K562 (cell line): ENCODE data around the gene PIK3AP1. TPM values are rescaled to one million over a fixed set of nuclear protein-coding genes. Genes with fewer than 3 reads are reported as not detected.
"Not testable (repeated sequence)": the region's sequence is repeated elsewhere in the genome, so short reads cannot be mapped to it uniquely, and the experiment has no call there.

Source experiments
- ATAC-seq: fragments of 200-7000 bp; cut with Tn5 transposase; 3 replicates; pipeline ENCODE4 v1.9.1; 2020; ENCODE audit warnings: moderate library complexity
- BruUV-seq: library from RNA; stranded (reverse); fragments of 400-500 nt; replicated peaks from 2 replicates; lab custom pipeline; 2021; lab: Mats Ljungman, UMichigan
- CTCF ChIA-PET: fragments of 300-600 bp; formaldehyde crosslinking; extraction: SDS; loops from one replicate; lab custom pipeline; 2021; ENCODE audit warnings: low intra/inter-chr PET ratio; lab: Yijun Ruan, JAX
- POLR2A ChIA-PET: fragments of 300-600, 350-650 bp; sonication (Branson Sonifier 250); formaldehyde crosslinking; extraction: SDS; loops from one replicate; lab custom pipeline; 2021; ENCODE audit warnings: antibody characterized with exemption, inconsistent platforms; lab: Yijun Ruan, JAX
- DNase-seq, 4 experiments: peaks; one replicate each; pipeline versions ENCODE4 v3.0.0 to v3.0.0-alpha.2; 2011 to 2018; ENCODE audit warnings: low spot score in 3 of 4, mixed read lengths in 3 of 4; ENCODE audit errors: extremely low read depth in 1 of 4
- FAIRE-seq: peaks from 2 replicates; lab custom pipeline; 2011; peaks lifted over from hg19 to GRCh38; lab: Jason Lieb, UNC
- H2AFZ ChIP-seq: 2 replicates; pipeline ENCODE4 v1.6.0; 2011; ENCODE audit warnings: low read depth, low read length, control low read depth, inconsistent platforms
- H3K27ac ChIP-seq: fragments of 200-600 bp; 3 replicates; pipeline ENCODE4 v1.8.0; 2011; ENCODE audit warnings: low read depth, mild to moderate bottlenecking, control low read depth, inconsistent platforms, low read length, moderate library complexity, mixed read lengths; ENCODE audit errors: extremely low read depth
- H3K27me3 ChIP-seq, 2 experiments: fragments of 300-600 bp in 1 of 2; 2 replicates in 1 of 2; 3 replicates in 1 of 2; pipeline versions ENCODE4 v1.6.0 to v1.8.0; 2011; ENCODE audit warnings: inconsistent platforms in 2 of 2, low read length in 2 of 2, mild to moderate bottlenecking in 1 of 2, mixed read lengths in 1 of 2, moderate library complexity in 1 of 2; ENCODE audit not compliant: control insufficient read depth in 2 of 2, insufficient read depth in 2 of 2
- H3K36me3 ChIP-seq: fragments of 300-600 bp; 3 replicates; pipeline ENCODE4 v1.8.0; 2011; ENCODE audit warnings: mild to moderate bottlenecking, low read length, inconsistent platforms; ENCODE audit not compliant: control insufficient read depth, insufficient read depth
- H3K4me1 ChIP-seq, 2 experiments: fragments of 200-600 bp in 1 of 2; replicated peaks in 1 of 2; 2 replicates in 1 of 2; 3 replicates in 1 of 2; pipeline versions ENCODE4 v1.5.1 to v1.8.0; 2011; ENCODE audit warnings: inconsistent platforms in 2 of 2, low read length in 2 of 2, mild to moderate bottlenecking in 1 of 2, mixed read lengths in 1 of 2, moderate library complexity in 1 of 2; ENCODE audit not compliant: control insufficient read depth in 2 of 2, insufficient read depth in 2 of 2
- H3K4me2 ChIP-seq: 2 replicates; pipeline ENCODE4 v1.6.1; 2011; ENCODE audit warnings: low read length, control low read depth, inconsistent platforms, mixed read lengths; ENCODE audit not compliant: insufficient read depth
- H3K4me3 ChIP-seq: fragments of 200-600 bp; sonication (generic), shearing (Covaris generic); 2 replicates; pipeline ENCODE4 v1.5.1; 2016; ENCODE audit warnings: control low read depth, inconsistent platforms
- H3K79me2 ChIP-seq: fragments of 200-600 bp; 3 replicates; pipeline ENCODE4 v1.8.0; 2011; ENCODE audit warnings: low read length, inconsistent platforms; ENCODE audit not compliant: control insufficient read depth, insufficient read depth
- H3K9ac ChIP-seq, 2 experiments: 2 replicates each; pipeline versions ENCODE4 v1.6.0 to v1.6.1; 2011; ENCODE audit warnings: low read depth in 2 of 2, low read length in 2 of 2, control low read depth in 1 of 2, inconsistent platforms in 1 of 2, mild to moderate bottlenecking in 1 of 2, mixed read lengths in 1 of 2; ENCODE audit not compliant: insufficient read depth in 1 of 2
- H3K9me1 ChIP-seq: one replicate; pipeline ENCODE4 v1.6.0; 2011; ENCODE audit warnings: inconsistent platforms, mild to moderate bottlenecking, low read length, moderate library complexity; ENCODE audit not compliant: control insufficient read depth, insufficient read depth
- H3K9me3 ChIP-seq: replicated peaks from 2 replicates; pipeline ENCODE4 v1.5.1; 2011; ENCODE audit warnings: low read depth, low read length, inconsistent platforms; ENCODE audit not compliant: control insufficient read depth, insufficient read depth
- H4K20me1 ChIP-seq: replicated peaks from 2 replicates; pipeline ENCODE4 v1.6.1; 2011; ENCODE audit warnings: low read length, inconsistent platforms, mixed read lengths; ENCODE audit not compliant: control insufficient read depth, insufficient read depth
- C11orf30 ChIP-seq: fragments of 450-650 bp; IDR thresholded peaks from 2 replicates; pipeline ENCODE4 v1.6.1; 2016; ENCODE audit warnings: low read depth, mild to moderate bottlenecking
- MAFG ChIP-seq: fragments of 450-650 bp; conservative IDR thresholded peaks from 2 replicates; pipeline ENCODE4 v1.6.1; 2016; ENCODE audit warnings: missing genetic modification characterization, missing compliant biosample characterization
- MAFK ChIP-seq: IDR thresholded peaks from 2 replicates; pipeline ENCODE4 v1.6.1; 2011; ENCODE audit warnings: low read length, improper control_type of control experiment
- NFE2 ChIP-seq: IDR thresholded peaks from 2 replicates; pipeline ENCODE4 v1.6.1; 2014; ENCODE audit warnings: antibody characterized with exemption, low read depth
- WGBS: fragments of 100-300 bp; shearing (Covaris generic); methylation state at CpG from one replicate; pipeline ENCODE4 v1.1.6; 2016; ENCODE audit warnings: low coverage, mixed read lengths; ENCODE audit not compliant: insufficient coverage; ENCODE audit errors: missing lambda C conversion rate; 5-methylcytosine and 5-hydroxymethylcytosine counted together
- in situ Hi-C: fragments of 300-500 bp; cut with MboI; formaldehyde crosslinking; loops from 4 replicates; pipeline ENCODE4 v1.15.0; 2018; ENCODE audit warnings: inconsistent platforms, mixed read lengths
- intact Hi-C: fragments of 100-400 bp; cut with micrococcal nuclease; formaldehyde crosslinking; loops from 2 replicates; pipeline ENCODE4 v1.14.2; 2022
- polyA plus RNA-seq, 8 experiments: library from polyadenylated mRNA; depleted of rRNA in 4 of 8; stranded (reverse) in 5 of 8; unstranded in 3 of 8; fragments of >200 nt; fragmentation: Nextera tagmentation in 2 of 8; fragmentation: Illumina TruSeq in 1 of 8; extraction: Ambion mirVana in 2 of 8; extraction: Trizol in 1 of 8; gene quantifications; 2 replicates each; pipeline versions ENCODE4 v1.2.1 to v1.2.3, GENCODE V29; 2011 to 2014; ENCODE audit warnings: inconsistent platforms in 1 of 8, missing spikeins in 1 of 8
- total RNA-seq, 7 experiments: library from RNA; depleted of rRNA in 6 of 7; stranded (reverse); fragments of >200 nt in 6 of 7; fragmentation: Illumina TruSeq in 2 of 7; extraction: Trizol in 2 of 7; gene quantifications; 2 replicates each; pipeline versions ENCODE4 v1.2.1 to v1.2.3, GENCODE V29; 2011 to 2021; ENCODE audit warnings: low replicate concordance in 1 of 7
- TF ChIP-seq, protein P1 (sequence below): sonication (generic); formaldehyde crosslinking; IDR thresholded peaks from 2 replicates; pipeline ENCODE4 v1.8.0; 2022; ENCODE audit warnings: mild to moderate bottlenecking, missing genetic modification reagents

Gene PIK3AP1
- total and polyA plus RNA-seq, 9 of the 15 experiments (the other 6 are each of a cell fraction or from before 2014, with no cell fraction given) = 0.20 to 2.4 (median 1.4) TPM

DNA sequence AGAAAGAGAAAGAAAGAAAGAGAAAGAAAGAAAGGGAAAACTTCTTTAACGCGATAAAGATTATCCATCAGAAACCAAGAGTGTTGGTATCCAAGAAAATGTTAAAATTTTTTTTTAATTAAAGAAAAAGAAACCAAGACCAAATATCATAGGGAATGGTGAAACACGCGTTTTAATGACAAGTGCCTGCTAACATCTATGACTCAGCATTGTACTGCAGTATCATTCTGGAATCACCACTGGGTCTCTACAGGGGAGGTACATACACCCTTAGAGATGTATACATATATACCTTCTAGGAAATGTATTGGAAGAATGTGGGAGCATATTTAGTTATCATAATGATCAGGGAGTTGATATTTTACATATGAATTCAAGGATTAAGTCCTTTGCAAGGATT lies 32.1 kb upstream of the PIK3AP1 start (continued):
- TF ChIP-seq, protein P1, sequence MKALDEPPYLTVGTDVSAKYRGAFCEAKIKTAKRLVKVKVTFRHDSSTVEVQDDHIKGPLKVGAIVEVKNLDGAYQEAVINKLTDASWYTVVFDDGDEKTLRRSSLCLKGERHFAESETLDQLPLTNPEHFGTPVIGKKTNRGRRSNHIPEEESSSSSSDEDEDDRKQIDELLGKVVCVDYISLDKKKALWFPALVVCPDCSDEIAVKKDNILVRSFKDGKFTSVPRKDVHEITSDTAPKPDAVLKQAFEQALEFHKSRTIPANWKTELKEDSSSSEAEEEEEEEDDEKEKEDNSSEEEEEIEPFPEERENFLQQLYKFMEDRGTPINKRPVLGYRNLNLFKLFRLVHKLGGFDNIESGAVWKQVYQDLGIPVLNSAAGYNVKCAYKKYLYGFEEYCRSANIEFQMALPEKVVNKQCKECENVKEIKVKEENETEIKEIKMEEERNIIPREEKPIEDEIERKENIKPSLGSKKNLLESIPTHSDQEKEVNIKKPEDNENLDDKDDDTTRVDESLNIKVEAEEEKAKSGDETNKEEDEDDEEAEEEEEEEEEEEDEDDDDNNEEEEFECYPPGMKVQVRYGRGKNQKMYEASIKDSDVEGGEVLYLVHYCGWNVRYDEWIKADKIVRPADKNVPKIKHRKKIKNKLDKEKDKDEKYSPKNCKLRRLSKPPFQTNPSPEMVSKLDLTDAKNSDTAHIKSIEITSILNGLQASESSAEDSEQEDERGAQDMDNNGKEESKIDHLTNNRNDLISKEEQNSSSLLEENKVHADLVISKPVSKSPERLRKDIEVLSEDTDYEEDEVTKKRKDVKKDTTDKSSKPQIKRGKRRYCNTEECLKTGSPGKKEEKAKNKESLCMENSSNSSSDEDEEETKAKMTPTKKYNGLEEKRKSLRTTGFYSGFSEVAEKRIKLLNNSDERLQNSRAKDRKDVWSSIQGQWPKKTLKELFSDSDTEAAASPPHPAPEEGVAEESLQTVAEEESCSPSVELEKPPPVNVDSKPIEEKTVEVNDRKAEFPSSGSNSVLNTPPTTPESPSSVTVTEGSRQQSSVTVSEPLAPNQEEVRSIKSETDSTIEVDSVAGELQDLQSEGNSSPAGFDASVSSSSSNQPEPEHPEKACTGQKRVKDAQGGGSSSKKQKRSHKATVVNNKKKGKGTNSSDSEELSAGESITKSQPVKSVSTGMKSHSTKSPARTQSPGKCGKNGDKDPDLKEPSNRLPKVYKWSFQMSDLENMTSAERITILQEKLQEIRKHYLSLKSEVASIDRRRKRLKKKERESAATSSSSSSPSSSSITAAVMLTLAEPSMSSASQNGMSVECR (CRISPR knock-in tag) = no peak
- TF ChIP-seq MAFG (peak; percentile 63), MAFK (peak; percentile 38; the same call in 1 of the 2 replicates), C11orf30 (peak; percentile 47), NFE2 (peak; percentile 80)

DNA sequence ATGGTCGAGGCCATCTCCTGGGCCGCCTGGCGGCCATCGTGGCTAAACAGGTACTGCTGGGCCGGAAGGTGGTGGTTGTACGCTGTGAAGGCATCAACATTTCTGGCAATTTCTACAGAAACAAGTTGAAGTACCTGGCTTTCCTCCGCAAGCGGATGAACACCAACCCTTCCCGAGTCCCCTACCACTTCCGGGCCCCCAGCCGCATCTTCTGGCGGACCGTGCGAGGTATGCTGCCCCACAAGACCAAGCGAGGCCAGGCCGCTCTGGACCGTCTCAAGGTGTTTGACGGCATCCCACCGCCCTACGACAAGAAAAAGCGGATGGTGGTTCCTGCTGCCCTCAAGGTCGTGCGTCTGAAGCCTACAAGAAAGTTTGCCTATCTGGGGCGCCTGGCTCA lies 30.0 kb upstream of the PIK3AP1 start:
- H3K9me3 ChIP-seq, CTCF ChIA-PET, H3K79me2 ChIP-seq, H3K27ac ChIP-seq, ATAC-seq, DNase-seq, in situ Hi-C loops, H3K9me1 ChIP-seq, intact Hi-C loops, H4K20me1 ChIP-seq, H2AFZ ChIP-seq, FAIRE-seq, POLR2A ChIA-PET, H3K27me3 ChIP-seq, H3K4me2 ChIP-seq, H3K4me1 ChIP-seq, H3K9ac ChIP-seq, H3K4me3 ChIP-seq, H3K36me3 ChIP-seq: not testable (repeated sequence)
- TSS peak; percentile 88 for BruUV-seq
- no CpG with 5 or more reads among the region's 24 CpGs for WGBS
